ENCODE results near the gene VIM. TPM values are rescaled to one million over a fixed set of nuclear protein-coding genes. Genes with fewer than 3 reads are reported as not detected.

Gene VIM
- total and polyA plus RNA-seq, 2 of the 4 experiments (the other 2 are of a cell fraction): 4,502 to 6,735 TPM

- dilution Hi-C loops (cut with HindIII; ENCODE audit: low sequenced_read_pairs, unreplicated experiment) (no loop called here), intact Hi-C loops (cut with micrococcal nuclease) (no loop called here), in situ Hi-C loops (cut with MboI; ENCODE audit: low sequenced_read_pairs) (loop anchor here (25.0 kb wide), 1 partner anchor 1375 kb away; no protein-coding TSS in a partner anchor)
- Histone ChIP-seq H3K27me3 (ENCODE audit: control insufficient read depth, insufficient read depth, low read length) (peaks cover 4% of the 10 kb centered on the region), H2BK20ac (ENCODE audit: low read depth, low read length) (no peak overlapping the region), H3K9ac (ENCODE audit: low read depth, low read length) (no peak overlapping the region), H2AK5ac (ENCODE audit: low read depth, low read length) (no peak overlapping the region), H3K9me3 (ENCODE audit: control insufficient read depth, insufficient read depth, low read length) (peaks cover 24% of the 10 kb centered on the region), H3K4me1 (ENCODE audit: control insufficient read depth, insufficient read depth, low read length) (no peaks in the 10 kb centered on the region), H3K4me2 (ENCODE audit: low read depth, low read length) (no peak overlapping the region), H3K36me3 (ENCODE audit: control insufficient read depth, insufficient read depth, low read length) (no peaks in the 10 kb centered on the region), H4K20me1 (ENCODE audit: insufficient read depth, low read length) (no peaks in the 10 kb centered on the region), H2AFZ (replicated peaks; ENCODE audit: low read length, poor library complexity) (no peak overlapping the region), H3K9me1 (ENCODE audit: insufficient read depth, low read length) (no peaks in the 10 kb centered on the region), H3K14ac (replicated peaks; ENCODE audit: low read depth, low read length) (no peak overlapping the region), H4K8ac (ENCODE audit: low read depth in 2 of 2, low read length in 2 of 2) (no peak overlapping the region), H4K5ac (ENCODE audit: low read depth, low read length) (no peak overlapping the region), H3K27ac (ENCODE audit: insufficient read depth, low read length) (no peak overlapping the region), H2AK9ac (replicated peaks; ENCODE audit: low read depth, low read length, poor library complexity) (no peak overlapping the region), H2BK120ac (ENCODE audit: low read depth, low read length) (no peak overlapping the region), H3K18ac (ENCODE audit: low read depth, low read length) (no peak overlapping the region), H3K79me1 (ENCODE audit: low read depth in 1 of 2, low read length in 2 of 2) (no peaks in the 10 kb centered on the region), H3K4ac (ENCODE audit: low read depth, low read length) (no peak overlapping the region), H2BK5ac (ENCODE audit: low read depth, low read length, poor library complexity, severe bottlenecking) (no peak overlapping the region), H3K56ac (ENCODE audit: extremely low read depth, insufficient read depth, low read length) (no peak overlapping the region), H3K23ac (ENCODE audit: low read depth, low read length) (no peak overlapping the region), H2BK15ac (ENCODE audit: low read depth, low read length) (no peak overlapping the region), H4K91ac (ENCODE audit: insufficient read depth, low read depth, low read length) (no peak overlapping the region), H3K4me3 (ENCODE audit: insufficient read depth, low read depth, low read length) (no peak overlapping the region)
- POLR2A ChIA-PET (ENCODE audit: unreplicated experiment): no interaction called here
- ATAC-seq (ENCODE audit: low read depth) (no peak), DNase-seq (no peak)
- CTCF ChIA-PET: no interaction called here
- no CpG with 5 or more reads among the region's 4 CpGs for WGBS, 2 experiments (ENCODE audit: extremely low coverage in 2 of 2, insufficient read length in 1 of 2)
- no TSS peak for BruUV-seq (replicated peaks)
- TF ChIP-seq CHD1 (IDR thresholded peaks at IDR 0.05; ENCODE audit: low read depth, low read length): no peak
- TF ChIP-seq, protein P1, sequence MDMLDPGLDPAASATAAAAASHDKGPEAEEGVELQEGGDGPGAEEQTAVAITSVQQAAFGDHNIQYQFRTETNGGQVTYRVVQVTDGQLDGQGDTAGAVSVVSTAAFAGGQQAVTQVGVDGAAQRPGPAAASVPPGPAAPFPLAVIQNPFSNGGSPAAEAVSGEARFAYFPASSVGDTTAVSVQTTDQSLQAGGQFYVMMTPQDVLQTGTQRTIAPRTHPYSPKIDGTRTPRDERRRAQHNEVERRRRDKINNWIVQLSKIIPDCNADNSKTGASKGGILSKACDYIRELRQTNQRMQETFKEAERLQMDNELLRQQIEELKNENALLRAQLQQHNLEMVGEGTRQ (IDR thresholded peaks at IDR 0.05; ENCODE audit: low read depth, low read length): no peak
- no peak for TF ChIP-seq BHLHE40 (IDR thresholded peaks at IDR 0.05; ENCODE audit: low read depth, low read length)
- no peak for TF ChIP-seq CEBPB (IDR thresholded peaks at IDR 0.05; ENCODE audit: low read depth, low read length)
- no peak for TF ChIP-seq MAZ (IDR thresholded peaks at IDR 0.05; ENCODE audit: borderline replicate concordance, low read depth, low read length)
- TF ChIP-seq MAFK (IDR thresholded peaks at IDR 0.05; ENCODE audit: low read depth, low read length): no peak
- no peak for TF ChIP-seq SMC3 (IDR thresholded peaks at IDR 0.05; ENCODE audit: low read depth, low read length)
- TF ChIP-seq RCOR1 (IDR thresholded peaks at IDR 0.05; ENCODE audit: insufficient replicate concordance, low read length): no peak
- no peak for TF ChIP-seq MXI1 (IDR thresholded peaks at IDR 0.05; ENCODE audit: borderline replicate concordance, low read depth, low read length)
- TF ChIP-seq RAD21 (IDR thresholded peaks at IDR 0.05; ENCODE audit: low read length): no peak
Measured at GRCh38 chr10:17262502-17262901, 34.5 kb downstream of the VIM start.

All from IMR-90 (cell line).